H9 (cell line): ENCODE measurements around the gene DUOX1. TPM values are rescaled to one million over a fixed set of nuclear protein-coding genes. Genes with fewer than 3 reads are reported as not detected.

Experiments used
- DNase-seq: peaks from one replicate; pipeline ENCODE4 v3.0.0-alpha.2; 2017
- H2AFZ ChIP-seq: one replicate; pipeline ENCODE4 v1.6.1; 2013; ENCODE audit warnings: mild to moderate bottlenecking, low read length, control low read depth, moderate library complexity
- H2AK5ac ChIP-seq: 2 replicates; pipeline ENCODE4 v1.6.1; 2013; ENCODE audit warnings: low read length, control low read depth, mixed read lengths; ENCODE audit not compliant: insufficient read length
- H2BK120ac ChIP-seq: one replicate; pipeline ENCODE4 v1.6.1; 2013; ENCODE audit warnings: low read depth, mild to moderate bottlenecking, low read length, control low read depth, inconsistent platforms; ENCODE audit not compliant: poor library complexity, severe bottlenecking
- H2BK12ac ChIP-seq: 2 replicates; pipeline ENCODE4 v1.6.1; 2013; ENCODE audit warnings: low read length, control low read depth, mixed read lengths, low read depth; ENCODE audit not compliant: insufficient read length
- H2BK15ac ChIP-seq: 2 replicates; pipeline ENCODE4 v1.6.1; 2013; ENCODE audit warnings: low read depth, low read length, control low read depth
- H2BK20ac ChIP-seq: one replicate; pipeline ENCODE4 v1.6.1; 2013; ENCODE audit warnings: low read depth, mild to moderate bottlenecking, low read length, control low read depth, inconsistent platforms; ENCODE audit not compliant: poor library complexity, severe bottlenecking
- H2BK5ac ChIP-seq: 2 replicates; pipeline ENCODE4 v1.6.1; 2013; ENCODE audit warnings: low read length, control low read depth, mixed read lengths; ENCODE audit not compliant: insufficient read length
- H3K14ac ChIP-seq: 2 replicates; pipeline ENCODE4 v1.6.1; 2013; ENCODE audit warnings: low read length, control low read depth; ENCODE audit not compliant: insufficient read depth
- H3K18ac ChIP-seq: 2 replicates; pipeline ENCODE4 v1.6.1; 2013; ENCODE audit warnings: low read depth, mild to moderate bottlenecking, mixed read lengths, low read length, control low read depth; ENCODE audit not compliant: insufficient read length
- H3K23ac ChIP-seq: 2 replicates; pipeline ENCODE4 v1.6.1; 2013; ENCODE audit warnings: low read length, control low read depth, mixed read lengths, low read depth; ENCODE audit not compliant: insufficient read length
- H3K23me2 ChIP-seq: 2 replicates; pipeline ENCODE4 v1.6.1; 2013; ENCODE audit warnings: low read depth, mild to moderate bottlenecking, mixed read lengths, low read length, control low read depth; ENCODE audit not compliant: insufficient read length, poor library complexity, severe bottlenecking
- H3K27ac ChIP-seq: 2 replicates; pipeline ENCODE4 v1.5.1; 2013; ENCODE audit warnings: low read length, control low read depth, mixed read lengths, low read depth; ENCODE audit not compliant: insufficient read length
- H3K27me3 ChIP-seq: 2 replicates; pipeline ENCODE4 v1.6.1; 2013; ENCODE audit warnings: low read length, control low read depth, inconsistent platforms; ENCODE audit not compliant: insufficient read depth
- H3K4ac ChIP-seq: 2 replicates; pipeline ENCODE4 v1.6.1; 2013; ENCODE audit warnings: low read depth, mild to moderate bottlenecking, control low read depth, inconsistent platforms, low read length, moderate library complexity
- H3K4me1 ChIP-seq: 2 replicates; pipeline ENCODE4 v1.6.1; 2013; ENCODE audit warnings: low read length, control low read depth, inconsistent platforms; ENCODE audit not compliant: insufficient read depth
- H3K4me2 ChIP-seq: 2 replicates; pipeline ENCODE4 v1.6.1; 2013; ENCODE audit warnings: low read length, control low read depth, mixed read lengths; ENCODE audit not compliant: insufficient read length, insufficient read depth
- H3K56ac ChIP-seq: 2 replicates; pipeline ENCODE4 v1.6.1; 2013; ENCODE audit warnings: low read depth, mild to moderate bottlenecking, mixed read lengths, low read length, control low read depth; ENCODE audit not compliant: insufficient read length
- H3K79me1 ChIP-seq: 2 replicates; pipeline ENCODE4 v1.6.1; 2013; ENCODE audit warnings: low read depth, mild to moderate bottlenecking, moderate library complexity, low read length, control low read depth, inconsistent platforms; ENCODE audit not compliant: insufficient read depth, poor library complexity, severe bottlenecking
- H3K79me2 ChIP-seq: 2 replicates; pipeline ENCODE4 v1.6.1; 2013; ENCODE audit warnings: low read length, control low read depth, inconsistent platforms; ENCODE audit not compliant: insufficient read depth
- H3K9ac ChIP-seq: 2 replicates; pipeline ENCODE4 v1.6.1; 2013; ENCODE audit warnings: low read length, control low read depth, mixed read lengths; ENCODE audit not compliant: insufficient read length; ENCODE audit errors: extremely low read depth
- H3K9me3 ChIP-seq: one replicate; pipeline ENCODE4 v1.6.1; 2013; ENCODE audit warnings: low read depth, low read length, inconsistent platforms; ENCODE audit not compliant: control insufficient read depth
- H3T11ph ChIP-seq: one replicate; pipeline ENCODE4 v1.6.1; 2013; ENCODE audit warnings: mild to moderate bottlenecking, low read length, control low read depth, inconsistent platforms
- H4K20me1 ChIP-seq: one replicate; pipeline ENCODE4 v1.6.1; 2013; ENCODE audit not compliant: control insufficient read depth, insufficient read length, insufficient read depth
- H4K5ac ChIP-seq: 2 replicates; pipeline ENCODE4 v1.6.1; 2013; ENCODE audit warnings: low read depth, mild to moderate bottlenecking, mixed read lengths, low read length, control low read depth; ENCODE audit not compliant: insufficient read length
- H4K8ac ChIP-seq: replicated peaks from 2 replicates; pipeline ENCODE4 v1.6.1; 2013; ENCODE audit warnings: low read length, control low read depth, mixed read lengths, low read depth; ENCODE audit not compliant: insufficient read length
- H4K91ac ChIP-seq: 2 replicates; pipeline ENCODE4 v1.6.1; 2013; ENCODE audit warnings: low read depth, mild to moderate bottlenecking, moderate library complexity, mixed read lengths, low read length, control low read depth; ENCODE audit not compliant: insufficient read length
- H3K27ac Mint-ChIP-seq, 3 experiments: 2 replicates in 2 of 3; 3 replicates in 1 of 3; pipeline ENCODE4 v1.8.0; 2020 to 2021; ENCODE audit warnings: mixed read lengths in 3 of 3, mild to moderate bottlenecking in 1 of 3, moderate library complexity in 1 of 3
- H3K27me3 Mint-ChIP-seq: 2 replicates; pipeline ENCODE4 v1.8.0; 2021; ENCODE audit warnings: low read depth, mild to moderate bottlenecking, moderate library complexity, mixed read lengths
- H3K36me3 Mint-ChIP-seq, 3 experiments: 2 replicates in 2 of 3; 3 replicates in 1 of 3; pipeline ENCODE4 v1.8.0; 2020 to 2021; ENCODE audit warnings: low read depth in 3 of 3, mixed read lengths in 3 of 3; ENCODE audit not compliant: insufficient read depth in 1 of 3
- H3K4me1 Mint-ChIP-seq, 2 experiments: 2 replicates each; pipeline ENCODE4 v1.8.0; 2020; ENCODE audit warnings: mixed read lengths in 2 of 2
- H3K4me3 Mint-ChIP-seq, 2 experiments: 2 replicates in 1 of 2; 3 replicates in 1 of 2; pipeline ENCODE4 v1.8.0; 2020 to 2021; ENCODE audit warnings: mild to moderate bottlenecking in 2 of 2, mixed read lengths in 2 of 2, moderate library complexity in 1 of 2
- H3K9me3 Mint-ChIP-seq, 2 experiments: 2 replicates in 1 of 2; 3 replicates in 1 of 2; pipeline ENCODE4 v1.8.0; 2020; ENCODE audit warnings: mild to moderate bottlenecking in 2 of 2, mixed read lengths in 2 of 2, moderate library complexity in 1 of 2
- CTCF ChIP-seq: fragments of 200-600 bp; sonication (generic); conservative IDR thresholded peaks from 3 replicates; pipeline ENCODE4 v1.8.0; 2021; ENCODE audit warnings: antibody characterized with exemption, mild to moderate bottlenecking
- WGBS: extraction: QIAGEN DNeasy Blood & Tissue Kit; methylation state at CpG from one replicate; pipeline ENCODE4 v1.1.7; 2013; ENCODE audit warnings: missing lambda C conversion rate, low lambda C conversion rate, mixed read lengths; ENCODE audit not compliant: insufficient read length; ENCODE audit errors: extremely low coverage; 5-methylcytosine and 5-hydroxymethylcytosine counted together
- total RNA-seq: library from RNA; stranded (reverse); gene quantifications from 2 replicates; pipeline ENCODE4 v1.2.1, GENCODE V29; 2021

DUOX1 gene
- total RNA-seq, 1 experiment from 2014 or later = 2.6 TPM

GRCh38 chr15:45141386-45141785 is 11.6 kb downstream of the DUOX1 start:
- Mint-ChIP-seq H3K27ac (no peak overlapping the region), H3K36me3 (no peaks in the 10 kb centered on the region), H3K27me3 (peaks cover 36% of the 10 kb centered on the region), H3K9me3 (no peaks in the 10 kb centered on the region; a peak in 1 of 5 replicates), H3K4me3 (no peak overlapping the region), H3K4me1 (peaks cover 2% of the 10 kb centered on the region in 2 experiments; a peak in 2 of 4 replicates)
- no peaks in the 10 kb centered on the region for H4K20me1 ChIP-seq
- H3K56ac ChIP-seq = no peak overlapping the region
- no peaks in the 10 kb centered on the region; the same call in 1 of the 2 replicates for H3K4me1 ChIP-seq
- H3K9me3 ChIP-seq = no peaks in the 10 kb centered on the region
- no peak overlapping the region for H2AK5ac ChIP-seq
- H4K5ac ChIP-seq = no peak overlapping the region
- WGBS = no CpG with 5 or more reads among the region's 5 CpGs
- H3K18ac ChIP-seq = no peak overlapping the region
- H3K27me3 ChIP-seq = peaks cover 6% of the 10 kb centered on the region
- no peaks in the 10 kb centered on the region for H3K79me1 ChIP-seq
- no peak overlapping the region for H2AFZ ChIP-seq
- no peak overlapping the region for H2BK20ac ChIP-seq
- no peak overlapping the region for H4K91ac ChIP-seq
- no peak for DNase-seq
- no peak overlapping the region for H3K27ac ChIP-seq
- no peak overlapping the region for H3T11ph ChIP-seq
- no peaks in the 10 kb centered on the region for H3K79me2 ChIP-seq
- TF ChIP-seq CTCF = no peak
- no peak overlapping the region for H3K4ac ChIP-seq
- H2BK120ac ChIP-seq = no peak overlapping the region
- no peak overlapping the region for H2BK5ac ChIP-seq
- no peak overlapping the region for H3K23ac ChIP-seq
- no peak overlapping the region for H2BK12ac ChIP-seq
- H3K9ac ChIP-seq = no peak overlapping the region
- H2BK15ac ChIP-seq = no peak overlapping the region
- H3K14ac ChIP-seq = no peak overlapping the region
- H3K23me2 ChIP-seq = no peaks in the 10 kb centered on the region
- H3K4me2 ChIP-seq = no peak overlapping the region
- no peak overlapping the region for H4K8ac ChIP-seq
